Neuronal stem cell (in vitro differentiated cells): ENCODE data around the gene AKAP12.

Experiments
- DNase-seq: peaks from one replicate; pipeline ENCODE4 v3.0.0-alpha.2; 2013; ENCODE audit warnings: low spot score
- H2AFZ ChIP-seq: one replicate; pipeline ENCODE4 v1.6.1; 2013; ENCODE audit warnings: mild to moderate bottlenecking, low read length, inconsistent platforms
- H2AK5ac ChIP-seq: 2 replicates; pipeline ENCODE4 v1.6.1; 2013; ENCODE audit warnings: low read depth, mild to moderate bottlenecking, inconsistent platforms, low read length, moderate library complexity, mixed read lengths
- H2BK120ac ChIP-seq: 2 replicates; pipeline ENCODE4 v1.6.1; 2013; ENCODE audit warnings: low read depth, mild to moderate bottlenecking, inconsistent platforms, low read length, moderate library complexity, mixed read lengths
- H2BK12ac ChIP-seq: one replicate; pipeline ENCODE4 v1.6.1; 2013; ENCODE audit warnings: low read length, inconsistent platforms
- H2BK15ac ChIP-seq: 2 replicates; pipeline ENCODE4 v1.6.1; 2013; ENCODE audit warnings: mild to moderate bottlenecking, low read length, inconsistent platforms, mixed read lengths
- H2BK5ac ChIP-seq: one replicate; pipeline ENCODE4 v1.6.1; 2013; ENCODE audit warnings: inconsistent platforms, mild to moderate bottlenecking, low read length, moderate library complexity
- H3K14ac ChIP-seq: one replicate; pipeline ENCODE4 v1.6.1; 2013; ENCODE audit warnings: low read length, inconsistent platforms
- H3K18ac ChIP-seq: 2 replicates; pipeline ENCODE4 v1.6.1; 2013; ENCODE audit warnings: low read length, inconsistent platforms
- H3K23ac ChIP-seq: 2 replicates; pipeline ENCODE4 v1.6.1; 2013; ENCODE audit warnings: low read depth, mild to moderate bottlenecking, mixed read lengths, low read length, inconsistent platforms; ENCODE audit not compliant: poor library complexity
- H3K27ac ChIP-seq: replicated peaks from 3 replicates; pipeline ENCODE4 v1.5.1; 2013; ENCODE audit warnings: low read length, inconsistent platforms
- H3K27me3 ChIP-seq, 3 experiments: 2 replicates each; pipeline ENCODE4 v1.6.1; 2013; ENCODE audit warnings: low read length in 3 of 3, mild to moderate bottlenecking in 2 of 3, inconsistent platforms in 1 of 3, low read depth in 1 of 3, mixed read lengths in 1 of 3, moderate library complexity in 1 of 3; ENCODE audit not compliant: control insufficient read depth in 3 of 3, insufficient read depth in 3 of 3
- H3K36me3 ChIP-seq, 2 donors: replicated peaks in 1 of 2; 2 replicates each; pipeline ENCODE4 v1.6.1; 2013; ENCODE audit warnings: low read length in 2 of 2; ENCODE audit not compliant: control insufficient read depth in 2 of 2, insufficient read depth in 2 of 2
- H3K4ac ChIP-seq: 2 replicates; pipeline ENCODE4 v1.6.1; 2013; ENCODE audit warnings: inconsistent platforms, mild to moderate bottlenecking, low read length, moderate library complexity
- H3K4me1 ChIP-seq, 2 donors: 1 replicate in 1 of 2; 2 replicates in 1 of 2; pipeline ENCODE4 v1.6.1; 2013; ENCODE audit warnings: low read length in 2 of 2, low read depth in 1 of 2; ENCODE audit not compliant: control insufficient read depth in 2 of 2, insufficient read depth in 1 of 2
- H3K4me2 ChIP-seq: one replicate; pipeline ENCODE4 v1.6.1; 2013; ENCODE audit warnings: mild to moderate bottlenecking, low read length, inconsistent platforms; ENCODE audit not compliant: insufficient read depth, poor library complexity, severe bottlenecking
- H3K4me3 ChIP-seq, 2 donors: 2 replicates each; pipeline ENCODE4 v1.5.1; 2013; ENCODE audit warnings: low read length in 2 of 2, mild to moderate bottlenecking in 2 of 2, inconsistent platforms in 1 of 2, moderate library complexity in 1 of 2
- H3K79me1 ChIP-seq: one replicate; pipeline ENCODE4 v1.6.1; 2013; ENCODE audit warnings: low read depth, mild to moderate bottlenecking, inconsistent platforms, low read length, moderate library complexity
- H3K9ac ChIP-seq: one replicate; pipeline ENCODE4 v1.6.1; 2013; ENCODE audit warnings: mild to moderate bottlenecking, low read depth, low read length, inconsistent platforms; ENCODE audit not compliant: poor library complexity
- H3K9me3 ChIP-seq, 2 donors: replicated peaks in 1 of 2; 2 replicates each; pipeline versions ENCODE3 to v1.6.1; 2013; ENCODE audit warnings: low read length in 2 of 2, mild to moderate bottlenecking in 2 of 2, inconsistent platforms in 1 of 2, low read depth in 1 of 2, mixed read lengths in 1 of 2, moderate library complexity in 1 of 2; ENCODE audit not compliant: control insufficient read depth in 2 of 2, insufficient read depth in 1 of 2
- H4K8ac ChIP-seq: one replicate; pipeline ENCODE4 v1.6.1; 2013; ENCODE audit warnings: low read depth, mild to moderate bottlenecking, inconsistent platforms, low read length, moderate library complexity
- H4K91ac ChIP-seq: one replicate; pipeline ENCODE4 v1.6.1; 2013; ENCODE audit warnings: low read length, low read depth, mild to moderate bottlenecking, inconsistent platforms; ENCODE audit not compliant: poor library complexity
- WGBS, 2 donors: extraction: QIAGEN DNeasy Blood & Tissue Kit; methylation state at CpG; one replicate each; pipeline ENCODE4 v1.1.7; 2013; ENCODE audit warnings: missing lambda C conversion rate in 2 of 2, mixed read lengths in 1 of 2; ENCODE audit not compliant: insufficient read length in 2 of 2, insufficient replicate concordance in 1 of 2; ENCODE audit errors: extremely low coverage in 2 of 2; 5-methylcytosine and 5-hydroxymethylcytosine counted together

The AKAP12 gene

DNA sequence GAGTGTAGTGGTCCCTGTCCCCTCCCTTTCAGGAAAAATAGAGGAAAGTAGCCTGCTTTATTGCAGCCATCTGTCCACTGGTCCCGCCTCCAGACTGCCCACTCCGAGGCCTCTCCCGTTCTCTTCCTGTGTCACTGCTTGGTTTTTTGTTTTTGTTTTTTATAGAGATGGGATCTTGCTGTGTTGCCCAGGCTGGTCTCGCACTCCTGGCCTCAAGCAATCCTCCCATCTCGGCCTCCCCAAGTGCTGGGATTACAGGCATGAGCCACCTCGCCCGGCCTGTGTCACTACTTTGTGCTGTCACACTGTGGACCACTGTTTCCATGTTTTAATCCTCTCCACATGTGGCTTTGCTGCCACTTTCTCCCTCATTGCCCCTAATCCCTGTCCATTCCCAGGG is 80.4 kb downstream of the AKAP12 start:
- Histone ChIP-seq H3K4me2 (no peak overlapping the region), H2BK120ac (no peak overlapping the region), H3K79me1 (peaks cover 2% of the 10 kb centered on the region), H4K8ac (no peak overlapping the region), H2AK5ac (no peak overlapping the region), H2BK5ac (no peak overlapping the region), H3K36me3 (peaks cover 0 to 3% of the 10 kb centered on the region in 2 donors), H3K9ac (no peak overlapping the region), H3K9me3 (peaks cover 0 to 6% of the 10 kb centered on the region in 2 donors), H3K27ac (no peak overlapping the region), H3K14ac (no peak overlapping the region), H3K4me3 (no peak overlapping the region), H3K4me1 (peaks cover 4 to 6% of the 10 kb centered on the region in 2 donors), H2BK15ac (no peak overlapping the region), H3K18ac (no peak overlapping the region), H2BK12ac (no peak overlapping the region), H3K23ac (no peak overlapping the region), H2AFZ (no peak overlapping the region), H3K4ac (no peak overlapping the region), H4K91ac (no peak overlapping the region), H3K27me3 (peaks cover 0 to 1% (median 0%) of the 10 kb centered on the region in 3 experiments)
- no peak for DNase-seq
- no CpG with 5 or more reads among the region's 7 CpGs for WGBS, 2 donors

DNA sequence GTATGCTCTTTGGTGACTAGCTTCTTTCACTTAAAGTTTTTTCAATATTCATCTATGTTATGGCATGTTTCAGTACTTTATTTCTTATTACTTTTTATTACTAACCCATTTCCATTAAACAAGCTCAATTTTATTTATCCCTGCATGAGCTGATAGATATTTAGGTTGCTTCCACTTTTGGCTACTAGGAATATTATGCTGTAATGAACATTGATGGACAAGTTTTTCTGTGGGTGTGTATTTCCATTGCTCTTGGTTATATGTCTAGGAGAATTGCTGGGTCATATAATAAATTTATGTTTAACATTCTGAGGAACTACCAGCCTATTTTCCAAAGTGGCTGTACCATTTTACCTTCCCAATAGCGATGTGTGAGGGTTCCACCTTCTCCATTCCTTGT is 81.7 kb downstream of the AKAP12 start:
- WGBS, 2 donors: no CpG with 5 or more reads among the region's 1 CpG
- H3K9ac ChIP-seq: no peak overlapping the region

DNA sequence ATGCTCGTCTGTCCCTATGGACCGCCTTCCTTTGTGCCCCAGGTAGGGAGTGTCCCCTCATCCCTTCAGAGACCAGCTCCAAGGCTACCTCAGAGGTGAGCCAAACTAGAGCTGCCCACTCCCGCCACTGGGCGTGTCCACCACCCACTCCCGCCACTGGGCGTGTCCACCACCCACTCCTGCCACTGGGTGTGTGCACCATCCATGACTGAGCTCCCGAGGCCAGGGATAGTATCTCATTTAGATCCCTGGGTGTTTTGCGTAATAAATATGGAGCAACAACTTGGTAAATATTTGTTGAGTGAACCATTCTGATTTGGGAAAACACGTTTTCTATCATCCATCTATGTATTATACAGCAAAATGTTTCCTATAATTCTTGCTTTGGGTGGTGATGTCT is 82.8 kb downstream of the AKAP12 start:
- peaks cover 2% of the 10 kb centered on the region for H3K79me1 ChIP-seq
- H4K91ac ChIP-seq: no peak overlapping the region
- H2AFZ ChIP-seq: no peak overlapping the region
- no peak overlapping the region for H3K14ac ChIP-seq
- no peak overlapping the region for H2BK12ac ChIP-seq
- no peak overlapping the region for H3K4me3 ChIP-seq
- H3K27ac ChIP-seq: no peak overlapping the region
- H3K4me1 ChIP-seq: peaks cover 4 to 6% of the 10 kb centered on the region in 2 donors
- H3K27me3 ChIP-seq: peaks cover 0 to 1% (median 0%) of the 10 kb centered on the region in 3 experiments
- H3K23ac ChIP-seq: no peak overlapping the region
- no peak overlapping the region for H3K4me2 ChIP-seq
- H3K36me3 ChIP-seq: peaks cover 0 to 1% of the 10 kb centered on the region in 2 donors
- H3K9ac ChIP-seq: no peak overlapping the region
- no peak overlapping the region for H2BK120ac ChIP-seq
- H2BK15ac ChIP-seq: no peak overlapping the region
- H4K8ac ChIP-seq: no peak overlapping the region
- H3K4ac ChIP-seq: no peak overlapping the region
- no peak for DNase-seq
- H3K9me3 ChIP-seq: no peaks in the 10 kb centered on the region
- no peak overlapping the region for H2AK5ac ChIP-seq
- no peak overlapping the region for H2BK5ac ChIP-seq
- H3K18ac ChIP-seq: no peak overlapping the region
- WGBS, 2 donors: no CpG with 5 or more reads among the region's 9 CpGs

More for the DNA sequence above, 81.7 kb downstream of the AKAP12 start:
- peaks cover 0 to 1% of the 10 kb centered on the region in 2 donors for H3K9me3 ChIP-seq
- H3K27ac ChIP-seq: no peak overlapping the region
- no peak overlapping the region for H3K14ac ChIP-seq
- no peak overlapping the region for H4K8ac ChIP-seq
- no peak overlapping the region for H2BK5ac ChIP-seq
- no peak overlapping the region for H2BK15ac ChIP-seq
- no peak overlapping the region for H3K18ac ChIP-seq
- peaks cover 0 to 1% (median 0%) of the 10 kb centered on the region in 3 experiments for H3K27me3 ChIP-seq
- DNase-seq: no peak
- H3K4ac ChIP-seq: no peak overlapping the region
- no peak overlapping the region for H3K4me3 ChIP-seq
- no peak overlapping the region for H3K4me2 ChIP-seq
- no peak overlapping the region for H2AFZ ChIP-seq
- no peak overlapping the region for H2BK120ac ChIP-seq
- H2BK12ac ChIP-seq: no peak overlapping the region
- H3K23ac ChIP-seq: no peak overlapping the region
- H4K91ac ChIP-seq: no peak overlapping the region
- no peak overlapping the region for H2AK5ac ChIP-seq
- peaks cover 0 to 1% of the 10 kb centered on the region in 2 donors for H3K36me3 ChIP-seq
- peaks cover 2% of the 10 kb centered on the region for H3K79me1 ChIP-seq
- H3K4me1 ChIP-seq: peaks cover 4 to 6% of the 10 kb centered on the region in 2 donors

DNA sequence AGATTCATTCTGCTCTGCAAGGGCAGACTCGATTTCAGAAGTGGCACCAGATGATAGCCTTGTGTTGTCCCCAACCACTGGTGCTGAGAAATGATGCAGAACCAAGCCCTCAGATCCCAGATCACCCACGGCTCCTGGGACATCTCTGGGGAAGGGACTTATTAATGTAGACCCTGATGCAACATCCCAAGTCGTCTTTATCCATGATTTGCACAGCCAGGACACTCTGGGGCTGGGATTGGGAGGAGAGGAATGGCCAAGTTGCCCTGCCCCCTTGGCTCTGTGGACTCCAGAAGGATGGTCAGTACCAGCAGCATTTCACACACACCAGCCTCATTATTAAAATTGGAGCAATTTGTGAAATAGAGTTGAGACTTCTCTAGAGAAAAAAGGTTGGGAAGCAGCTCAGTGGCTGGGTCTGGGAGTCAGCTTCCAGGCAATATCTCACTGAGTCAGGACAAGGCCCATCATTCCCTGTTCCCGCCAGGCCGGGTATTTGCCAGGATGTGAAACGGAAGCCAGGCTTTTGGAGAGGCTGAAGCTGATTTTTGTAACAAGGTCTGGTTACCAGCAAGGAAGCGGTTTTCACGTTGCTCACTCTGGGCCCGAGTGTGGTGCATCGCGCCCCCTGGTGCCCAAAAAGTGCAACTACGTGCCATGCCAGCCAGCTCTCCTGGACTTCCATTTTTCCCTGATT is 84.2 kb downstream of the AKAP12 start:
- Histone ChIP-seq H3K27me3 (peaks cover 0 to 1% (median 0%) of the 10 kb centered on the region in 3 experiments), H3K4me3 (no peak overlapping the region), H3K79me1 (peaks cover 2% of the 10 kb centered on the region), H3K14ac (no peak overlapping the region), H3K9ac (no peak overlapping the region), H4K8ac (no peak overlapping the region), H2AK5ac (no peak overlapping the region), H2AFZ (peak overlapping the region; percentile 72), H3K23ac (no peak overlapping the region), H2BK12ac (no peak overlapping the region), H3K4me1 (peaks cover 4 to 6% of the 10 kb centered on the region in 2 donors), H3K4ac (no peak overlapping the region), H3K9me3 (no peaks in the 10 kb centered on the region), H3K18ac (no peak overlapping the region), H2BK5ac (no peak overlapping the region), H3K36me3 (no peaks in the 10 kb centered on the region), H3K27ac (peak overlapping the region; percentile 31), H4K91ac (no peak overlapping the region), H3K4me2 (no peak overlapping the region), H2BK120ac (no peak overlapping the region), H2BK15ac (no peak overlapping the region)
- WGBS, 2 donors: no CpG with 5 or more reads among the region's 12 CpGs
- peak; percentile 72 for DNase-seq
